ENCODE measurements around the gene ZFAND3. TPM values are rescaled to one million over a fixed set of nuclear protein-coding genes. Genes with fewer than 3 reads are reported as not detected.

Gene ZFAND3
- total and polyA plus RNA-seq, 10 of the 15 experiments (the other 5 are each of a cell fraction or from before 2014, with no cell fraction given) = 0.90 to 34.4 (median 16.3) TPM

DNA sequence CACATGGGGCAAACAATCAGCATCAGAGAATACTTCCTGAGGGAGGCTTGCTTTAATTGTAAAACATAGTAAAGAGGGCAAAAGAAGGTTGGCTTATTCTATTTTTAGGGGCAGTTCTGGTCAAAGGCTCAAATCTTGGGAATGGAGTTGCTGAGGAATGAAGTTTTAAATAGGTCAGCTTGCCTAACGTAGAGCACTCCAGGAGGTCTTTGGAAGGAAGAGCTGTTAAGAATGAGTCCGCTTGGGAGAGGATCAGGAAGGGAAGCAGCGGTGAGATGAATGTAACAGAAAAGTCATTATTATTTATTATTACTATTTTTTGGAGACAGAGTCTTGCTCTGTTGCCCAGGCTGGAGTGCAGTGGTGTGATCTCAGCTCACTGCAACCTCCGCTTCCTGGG lies 108.7 kb downstream of the ZFAND3 start:
- in situ Hi-C loops (cut with MboI) = no loop called here
- Histone ChIP-seq H3K27ac (ENCODE audit: control insufficient read depth, insufficient read depth) (no peak overlapping the region), H3K9ac (ENCODE audit: control insufficient read depth, insufficient read depth, low read length) (no peak overlapping the region), H3K9me3 (replicated peaks; ENCODE audit: control insufficient read depth, insufficient read depth, low read length) (no peaks in the 10 kb centered on the region), H3K4me2 (ENCODE audit: control insufficient read depth, insufficient read depth) (no peak overlapping the region), H3K36me3 (ENCODE audit: control insufficient read depth in 2 of 2, insufficient read depth in 2 of 2, low read length in 1 of 2) (no peaks in the 10 kb centered on the region; a peak in 1 of 4 replicates), H3K79me2 (ENCODE audit: control insufficient read depth, insufficient read depth, low read length) (peaks cover 23% of the 10 kb centered on the region), H2AFZ (ENCODE audit: control insufficient read depth, low read depth, low read length) (no peak overlapping the region), H3K4me3 (no peak overlapping the region), H3K4me1 (ENCODE audit: control insufficient read depth, insufficient read depth, low read length) (0 out of 2 replicates have a peak, but pooled peaks cover 8% of the 10 kb centered on the region), H4K20me1 (ENCODE audit: control insufficient read depth, insufficient read depth) (peaks cover 7% of the 10 kb centered on the region; the same call in 1 of the 2 replicates), H3K27me3 (replicated peaks in 1 of 2; ENCODE audit: control insufficient read depth in 2 of 2, insufficient read depth in 2 of 2, low read length in 1 of 2) (no peaks in the 10 kb centered on the region)
- FAIRE-seq = no peak
- ChIA-PET POLR2A (interaction anchor here (0.6 kb wide), 1 partner anchor 15 kb away, joined by 3 read pairs; no protein-coding TSS in a partner anchor), RAD21 (ENCODE audit: unreplicated experiment) (no interaction called here), SMC1A (ENCODE audit: uncharacterized antibody, unreplicated experiment) (interaction anchor here (0.8 to 1.5 kb wide), 2 partner anchors 9 to 11 kb away, joined by 3 to 5 read pairs; no protein-coding TSS in a partner anchor), CTCF (no interaction called here)
- no TSS peak for BruUV-seq (replicated peaks)
- 100% methylated on average over 4 of the region's 4 CpGs for WGBS (ENCODE audit: insufficient coverage, insufficient replicate concordance, low lambda C conversion rate, missing lambda C conversion rate)
- DNase-seq (ENCODE audit: low read depth, low spot score) = no peak
- no peak for ATAC-seq
- intact Hi-C loops (cut with micrococcal nuclease; ENCODE audit: unreplicated experiment) = no loop called here
- TF ChIP-seq BHLHE40 (IDR thresholded peaks at IDR 0.05; ENCODE audit: borderline replicate concordance in 1 of 2, low read depth in 2 of 2, low read length in 1 of 2) (no peak), ZNF207 (IDR thresholded peaks at IDR 0.05; ENCODE audit: borderline replicate concordance) (no peak), ZBTB40 (IDR thresholded peaks at IDR 0.05; ENCODE audit: borderline replicate concordance) (no peak), HDGF (IDR thresholded peaks at IDR 0.05) (no peak), ZNF622 (IDR thresholded peaks at IDR 0.05) (no peak), NFXL1 (IDR thresholded peaks at IDR 0.05; ENCODE audit: borderline replicate concordance) (no peak), EZH2 (IDR thresholded peaks at IDR 0.05; ENCODE audit: borderline replicate concordance, control insufficient read depth, low read depth, low read length) (no peak), CREM (IDR thresholded peaks at IDR 0.05; ENCODE audit: low read depth) (no peak), GATAD2B (conservative IDR thresholded peaks at IDR 0.05; ENCODE audit: low read depth) (no peak), CHD1 (IDR thresholded peaks at IDR 0.05; ENCODE audit: low read depth, low read length) (no peak), PAX5 (IDR thresholded peaks at IDR 0.05; ENCODE audit: borderline replicate concordance, low read depth, low read length) (no peak), BCL3 (IDR thresholded peaks at IDR 0.05; ENCODE audit: borderline replicate concordance, insufficient read depth, low read depth, low read length, poor library complexity, severe bottlenecking) (no peak)
- TF ChIP-seq, protein P1, sequence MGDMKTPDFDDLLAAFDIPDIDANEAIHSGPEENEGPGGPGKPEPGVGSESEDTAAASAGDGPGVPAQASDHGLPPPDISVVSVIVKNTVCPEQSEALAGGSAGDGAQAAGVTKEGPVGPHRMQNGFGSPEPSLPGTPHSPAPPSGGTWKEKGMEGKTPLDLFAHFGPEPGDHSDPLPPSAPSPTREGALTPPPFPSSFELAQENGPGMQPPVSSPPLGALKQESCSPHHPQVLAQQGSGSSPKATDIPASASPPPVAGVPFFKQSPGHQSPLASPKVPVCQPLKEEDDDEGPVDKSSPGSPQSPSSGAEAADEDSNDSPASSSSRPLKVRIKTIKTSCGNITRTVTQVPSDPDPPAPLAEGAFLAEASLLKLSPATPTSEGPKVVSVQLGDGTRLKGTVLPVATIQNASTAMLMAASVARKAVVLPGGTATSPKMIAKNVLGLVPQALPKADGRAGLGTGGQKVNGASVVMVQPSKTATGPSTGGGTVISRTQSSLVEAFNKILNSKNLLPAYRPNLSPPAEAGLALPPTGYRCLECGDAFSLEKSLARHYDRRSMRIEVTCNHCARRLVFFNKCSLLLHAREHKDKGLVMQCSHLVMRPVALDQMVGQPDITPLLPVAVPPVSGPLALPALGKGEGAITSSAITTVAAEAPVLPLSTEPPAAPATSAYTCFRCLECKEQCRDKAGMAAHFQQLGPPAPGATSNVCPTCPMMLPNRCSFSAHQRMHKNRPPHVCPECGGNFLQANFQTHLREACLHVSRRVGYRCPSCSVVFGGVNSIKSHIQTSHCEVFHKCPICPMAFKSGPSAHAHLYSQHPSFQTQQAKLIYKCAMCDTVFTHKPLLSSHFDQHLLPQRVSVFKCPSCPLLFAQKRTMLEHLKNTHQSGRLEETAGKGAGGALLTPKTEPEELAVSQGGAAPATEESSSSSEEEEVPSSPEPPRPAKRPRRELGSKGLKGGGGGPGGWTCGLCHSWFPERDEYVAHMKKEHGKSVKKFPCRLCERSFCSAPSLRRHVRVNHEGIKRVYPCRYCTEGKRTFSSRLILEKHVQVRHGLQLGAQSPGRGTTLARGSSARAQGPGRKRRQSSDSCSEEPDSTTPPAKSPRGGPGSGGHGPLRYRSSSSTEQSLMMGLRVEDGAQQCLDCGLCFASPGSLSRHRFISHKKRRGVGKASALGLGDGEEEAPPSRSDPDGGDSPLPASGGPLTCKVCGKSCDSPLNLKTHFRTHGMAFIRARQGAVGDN (IDR thresholded peaks at IDR 0.05) = no peak
- TF ChIP-seq, protein P2, sequence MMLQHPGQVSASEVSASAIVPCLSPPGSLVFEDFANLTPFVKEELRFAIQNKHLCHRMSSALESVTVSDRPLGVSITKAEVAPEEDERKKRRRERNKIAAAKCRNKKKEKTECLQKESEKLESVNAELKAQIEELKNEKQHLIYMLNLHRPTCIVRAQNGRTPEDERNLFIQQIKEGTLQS (IDR thresholded peaks at IDR 0.05; ENCODE audit: borderline replicate concordance, extremely low read depth, low read depth, low read length) = no peak
